GM21717 (cell line): ENCODE data around the gene TBC1D14.

ENCODE experiments used
- ATAC-seq: cut with Tn5 transposase; IDR thresholded peaks from one replicate; pipeline ENCODE4 v1.9.1; 2021; ENCODE audit warnings: mild to moderate bottlenecking, moderate library complexity; ENCODE audit not compliant: unreplicated experiment

TBC1D14 gene

GRCh38 chr4:7016086-7016485, 106.5 kb downstream of the TBC1D14 start:
- no peak for ATAC-seq

DNA sequence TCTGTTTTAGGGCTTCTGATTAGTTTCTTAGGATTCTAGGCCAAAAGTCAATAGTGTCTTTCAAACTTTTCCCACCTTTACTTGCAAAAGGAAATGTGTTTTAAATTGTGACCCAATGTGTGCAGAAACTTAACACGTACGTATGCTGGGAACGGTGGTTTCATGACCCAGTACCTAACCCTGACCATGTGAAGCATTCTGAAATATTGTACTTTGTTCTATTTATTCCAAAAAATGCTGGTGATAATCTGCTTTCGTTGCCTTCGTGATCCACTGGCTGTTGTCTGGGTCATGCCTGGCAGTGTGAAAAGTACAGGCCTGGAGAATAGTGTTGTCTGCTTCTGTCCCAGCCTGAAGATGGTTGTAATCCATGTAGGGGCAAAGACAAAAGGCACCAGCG, 106.9 kb downstream of the TBC1D14 start:
- no peak for ATAC-seq

DNA sequence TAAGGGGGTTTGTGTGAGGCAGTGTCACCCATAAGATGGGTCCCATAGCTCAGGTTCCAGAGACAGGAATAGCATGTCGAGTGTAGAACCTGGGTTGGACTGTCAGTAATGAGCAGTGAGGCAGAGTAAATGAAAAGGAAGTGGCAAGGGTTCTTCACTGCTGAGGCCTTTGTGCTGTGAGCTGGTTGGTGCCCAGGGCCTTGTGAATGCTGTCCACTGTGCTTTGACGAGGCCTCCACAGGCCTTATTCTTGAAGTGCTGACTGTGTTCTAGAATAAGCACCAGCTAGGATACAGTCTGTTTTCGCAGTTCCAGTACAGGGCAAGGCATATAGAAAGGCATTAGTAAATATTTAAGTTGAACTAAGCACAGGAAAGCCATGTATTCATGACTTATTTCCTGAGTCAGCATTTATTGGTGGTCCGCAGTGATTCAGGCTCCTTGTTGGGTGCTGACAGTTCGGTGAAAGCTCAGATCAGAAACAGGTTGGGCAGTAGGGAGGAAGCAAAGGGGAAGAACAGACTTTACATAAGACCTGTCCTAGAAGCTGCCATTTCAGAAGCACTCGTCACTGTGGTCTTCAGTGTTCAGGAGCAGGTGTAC, 107.9 kb downstream of the TBC1D14 start:
- no peak for ATAC-seq

DNA sequence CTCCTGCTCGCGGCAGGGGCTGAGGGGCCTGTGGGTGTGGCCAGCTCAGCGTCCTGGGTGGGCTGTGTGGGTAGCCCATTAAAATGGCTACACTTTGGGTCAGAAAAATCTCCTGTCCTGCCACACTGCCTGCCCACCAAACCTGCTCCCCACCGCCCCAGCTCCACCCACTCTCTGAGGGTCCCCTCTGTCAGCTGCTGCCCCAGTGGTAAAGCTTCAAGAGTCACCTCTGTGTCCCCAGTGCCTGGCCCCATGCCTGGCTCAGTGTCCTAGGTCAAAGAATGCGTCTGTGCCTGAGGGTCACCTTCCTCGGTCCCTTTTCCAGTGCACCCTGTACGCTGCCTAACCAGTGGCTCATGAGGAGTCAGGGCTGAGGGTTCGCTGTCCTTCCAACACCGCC, 108.7 kb downstream of the TBC1D14 start:
- ATAC-seq, result no peak

DNA sequence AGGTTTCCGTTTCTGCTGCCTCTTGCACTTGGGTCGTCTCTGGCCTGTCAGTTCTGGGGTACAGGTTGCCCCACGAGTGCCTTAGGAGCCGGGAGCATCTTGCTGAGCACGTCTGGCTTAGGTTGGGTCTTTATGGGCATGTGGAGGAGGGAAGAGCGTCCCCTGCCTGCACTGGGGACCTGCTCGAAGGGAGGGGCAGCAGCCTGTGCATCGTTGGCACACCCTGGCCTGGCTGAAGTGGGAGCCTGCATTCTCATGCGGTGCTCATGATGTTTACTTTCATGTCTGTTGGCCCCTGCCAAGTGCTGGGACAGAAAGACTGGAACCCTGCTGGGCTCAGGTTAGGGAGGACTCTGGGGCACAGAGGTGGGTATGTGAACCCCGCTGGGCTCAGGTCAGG, 109.7 kb downstream of the TBC1D14 start:
- no peak for ATAC-seq

GRCh38 chr4:7020290-7020689, 110.7 kb downstream of the TBC1D14 start:
- ATAC-seq, result no peak

GRCh38 chr4:7020856-7021255, 111.2 kb downstream of the TBC1D14 start:
- no peak for ATAC-seq

DNA sequence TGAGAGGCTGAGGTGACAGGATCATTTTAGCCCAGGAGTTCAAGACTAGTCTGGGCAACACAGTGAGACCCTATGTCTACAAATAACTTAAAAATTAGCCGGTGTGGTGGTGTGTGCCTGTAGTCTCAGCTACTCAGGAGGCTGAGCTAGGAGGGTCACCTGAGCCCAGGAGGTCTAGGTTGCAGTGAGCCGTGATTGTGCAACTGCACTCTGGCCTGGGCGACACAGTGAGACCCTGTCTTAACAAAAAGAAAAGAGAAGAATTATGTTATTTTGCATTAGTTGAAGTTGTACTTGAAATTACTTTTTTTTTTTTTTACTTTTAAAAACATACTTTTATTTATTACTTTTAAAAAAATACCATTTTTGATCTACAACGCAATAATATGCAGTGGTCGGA, 111.7 kb downstream of the TBC1D14 start:
- ATAC-seq, result no peak

DNA sequence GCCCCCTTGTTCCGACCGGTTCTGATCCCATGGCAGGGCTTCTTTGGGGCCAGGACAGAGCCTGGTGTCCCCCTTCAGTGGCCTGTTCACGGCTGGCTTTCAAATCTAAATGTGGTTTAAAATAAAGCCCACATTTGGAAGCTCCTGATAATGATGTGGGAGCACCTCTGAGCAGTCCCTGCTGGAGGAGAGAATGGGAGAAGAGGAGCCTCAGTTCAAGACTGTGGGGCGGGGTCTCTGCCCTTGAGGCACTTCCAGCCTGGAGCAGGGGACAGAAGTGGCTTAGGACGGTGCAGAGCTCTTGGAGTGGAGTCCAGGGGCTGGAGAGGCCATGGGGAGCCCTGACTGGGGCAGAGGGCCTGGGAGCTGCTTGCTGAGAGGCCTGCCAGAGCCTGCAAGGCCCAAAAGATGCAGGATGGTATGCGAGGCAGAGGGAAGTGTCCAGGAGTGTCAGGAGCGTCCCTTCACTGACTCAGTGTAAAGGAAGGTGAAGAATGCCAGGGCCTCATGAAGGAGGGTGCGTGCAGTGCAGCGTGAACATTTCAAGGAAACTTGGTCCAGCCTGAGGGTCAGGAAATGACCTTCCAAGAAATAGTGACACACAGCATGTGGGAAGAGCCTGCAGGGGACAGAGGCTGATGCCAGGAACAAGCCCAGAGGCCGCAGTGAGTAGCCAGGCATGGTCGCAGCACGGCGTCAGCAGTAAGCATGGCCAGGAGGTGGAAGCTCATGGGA, 112.5 kb downstream of the TBC1D14 start:
- no peak for ATAC-seq

GRCh38 chr4:7023486-7023885, 113.9 kb downstream of the TBC1D14 start:
- ATAC-seq, result no peak

- no peak for ATAC-seq
Observed at GRCh38 chr4:7023901-7024300, 114.3 kb downstream of the TBC1D14 start.

GRCh38 chr4:7024336-7024890, 114.8 kb downstream of the TBC1D14 start:
- ATAC-seq, result no peak

- ATAC-seq, result no peak
Observed at GRCh38 chr4:7025040-7025602, 115.5 kb downstream of the TBC1D14 start.

DNA sequence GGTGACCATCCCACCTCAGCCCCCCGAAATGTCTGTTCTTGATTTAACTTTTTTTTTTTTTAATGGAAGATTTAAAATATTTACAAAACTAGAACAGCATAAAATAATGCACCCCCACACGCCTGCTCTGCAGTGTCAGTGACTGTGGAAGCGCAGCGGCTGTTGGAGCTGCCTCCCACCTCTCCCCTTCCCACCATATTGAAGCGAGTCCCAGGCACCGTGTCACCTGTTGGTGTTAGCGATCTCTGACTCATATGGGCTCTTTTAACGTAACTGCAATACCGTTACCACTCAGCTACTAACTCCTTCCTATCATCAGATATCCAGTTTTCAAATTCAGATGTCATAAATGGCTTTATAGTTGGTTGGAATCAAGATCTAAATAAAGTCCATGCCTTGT, 116.5 kb downstream of the TBC1D14 start:
- no peak for ATAC-seq

- no peak for ATAC-seq
Observed at GRCh38 chr4:7027284-7027683, 117.7 kb downstream of the TBC1D14 start.

GRCh38 chr4:7027913-7028312, 118.3 kb downstream of the TBC1D14 start:
- ATAC-seq, result no peak

GRCh38 chr4:7029212-7029611, 119.6 kb downstream of the TBC1D14 start:
- ATAC-seq, result no peak

GRCh38 chr4:7029921-7030320, 120.3 kb downstream of the TBC1D14 start:
- ATAC-seq, result no peak

DNA sequence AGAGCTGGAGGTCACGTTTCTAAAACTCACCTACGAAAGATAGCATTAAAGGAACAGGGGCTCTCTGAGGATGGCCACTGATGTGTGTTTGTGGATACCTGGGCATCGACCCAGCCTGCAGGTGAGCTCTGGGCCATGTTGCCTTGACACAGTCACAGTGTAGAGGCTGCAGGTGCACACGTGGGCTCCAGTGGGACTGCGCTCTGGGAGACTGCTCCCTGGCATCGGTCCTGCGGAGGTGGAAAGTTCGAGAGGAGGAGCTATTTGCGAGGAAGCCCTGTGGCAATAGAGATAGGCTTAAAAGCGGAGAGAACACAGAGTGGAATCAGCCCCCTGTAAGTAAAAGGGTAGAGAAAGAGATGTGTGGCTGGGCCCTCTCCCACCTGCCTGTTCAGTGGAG, 121.2 kb downstream of the TBC1D14 start:
- ATAC-seq, result no peak

DNA sequence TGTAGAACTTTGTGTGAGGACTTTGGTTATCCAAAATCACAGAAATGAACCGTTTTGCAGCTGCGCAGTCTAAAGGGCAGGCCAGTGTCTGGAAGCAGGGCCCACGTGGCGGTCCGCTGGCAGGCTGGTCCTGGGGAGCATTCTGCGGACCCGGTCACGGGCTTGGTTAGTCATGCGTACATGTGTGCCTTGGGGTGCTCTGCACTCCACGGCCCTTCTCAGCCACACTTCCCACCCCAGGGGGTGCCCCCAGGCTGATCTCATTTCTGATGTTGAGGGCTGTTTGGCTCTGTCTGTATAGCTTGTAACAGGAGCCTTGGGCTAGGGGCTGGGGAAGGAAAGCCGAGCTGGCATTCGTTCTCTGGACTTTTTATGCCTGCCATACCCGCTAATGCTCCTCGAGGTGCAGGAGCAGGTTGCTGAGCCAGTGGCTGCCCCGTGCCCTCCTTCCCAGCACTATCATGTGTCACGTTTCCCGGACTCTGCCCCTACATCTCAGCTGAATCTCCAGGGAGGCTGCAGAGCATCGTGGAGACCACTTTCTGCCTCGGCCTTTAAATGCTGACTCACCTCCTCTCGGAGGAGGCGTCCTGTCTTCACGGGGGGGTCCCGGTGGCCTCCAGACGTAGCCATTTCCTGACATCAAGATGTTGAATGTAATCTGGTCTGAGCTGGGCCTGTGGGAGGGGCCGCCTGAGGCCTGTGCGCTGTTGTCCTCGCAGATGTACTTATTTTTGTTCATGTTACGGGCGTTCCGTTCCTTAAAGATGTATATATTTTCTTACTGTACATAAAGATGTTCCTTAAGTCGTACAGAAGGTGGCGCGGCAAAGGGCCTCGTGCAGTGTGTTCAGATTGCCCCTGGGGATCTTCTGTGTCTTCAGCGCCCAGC, 122.2 kb downstream of the TBC1D14 start:
- no peak for ATAC-seq

GRCh38 chr4:7032596-7032995, 123.0 kb downstream of the TBC1D14 start:
- ATAC-seq, result no peak
